Parathyroid adenoma (tissue), 2 donors: ENCODE results near the gene ADO.

ENCODE experiments used
- H2AFZ ChIP-seq: fragments of 300-600 bp; sonication (generic); one replicate; pipeline ENCODE4 v1.7.0; 2017; ENCODE audit warnings: antibody characterized with exemption, mild to moderate bottlenecking
- H3K27ac ChIP-seq: fragments of 300-600 bp; sonication (generic); one replicate; pipeline ENCODE4 v1.7.0; 2017
- H3K27me3 ChIP-seq: fragments of 300-600 bp; sonication (generic); one replicate; pipeline ENCODE4 v1.7.0; 2017; ENCODE audit warnings: low read length; ENCODE audit not compliant: control insufficient read depth, insufficient read depth
- H3K36me3 ChIP-seq: fragments of 300-600 bp; sonication (generic); one replicate; pipeline ENCODE4 v1.7.0; 2017; ENCODE audit warnings: low read length; ENCODE audit not compliant: control insufficient read depth, insufficient read depth
- H3K4me1 ChIP-seq: fragments of 300-600 bp; sonication (generic); one replicate; pipeline ENCODE4 v1.7.0; 2017; ENCODE audit warnings: control low read depth
- H3K4me2 ChIP-seq: fragments of 300-600 bp; sonication (generic); one replicate; pipeline ENCODE4 v1.7.0; 2017; ENCODE audit warnings: low read length
- H3K4me3 ChIP-seq: fragments of 300-600 bp; sonication (generic); one replicate; pipeline ENCODE4 v1.7.0; 2017; ENCODE audit warnings: low read depth, low read length
- H3K79me2 ChIP-seq: fragments of 300-600 bp; sonication (generic); one replicate; pipeline ENCODE4 v1.7.0; 2017; ENCODE audit warnings: control low read depth
- H3K9ac ChIP-seq: fragments of 300-600 bp; sonication (generic); one replicate; pipeline ENCODE4 v1.7.0; 2017; ENCODE audit warnings: mild to moderate bottlenecking
- H3K9me3 ChIP-seq: fragments of 300-600 bp; sonication (generic); one replicate; pipeline ENCODE4 v1.7.0; 2017; ENCODE audit warnings: low read length; ENCODE audit not compliant: control insufficient read depth
- CTCF ChIP-seq: fragments of 300-600 bp; sonication (generic); IDR thresholded peaks from one replicate; pipeline ENCODE4 v1.7.0; 2017; ENCODE audit warnings: antibody characterized with exemption, mild to moderate bottlenecking
- donor health status: primary hyperparathyroidism.

ADO gene

GRCh38 chr10:62847433-62847832 lies 42.9 kb downstream of the ADO start:
- Histone ChIP-seq H3K9ac (no peak overlapping the region), H3K36me3 (no peaks in the 10 kb centered on the region), H3K9me3 (no peaks in the 10 kb centered on the region), H3K27ac (no peak overlapping the region), H3K4me3 (no peak overlapping the region), H3K27me3 (no peaks in the 10 kb centered on the region), H3K79me2 (no peaks in the 10 kb centered on the region), H2AFZ (no peak overlapping the region), H3K4me1 (no peaks in the 10 kb centered on the region), H3K4me2 (no peak overlapping the region)
- no peak for TF ChIP-seq CTCF

- H3K4me3 ChIP-seq: no peak overlapping the region
- H3K9ac ChIP-seq: no peak overlapping the region
- no peaks in the 10 kb centered on the region for H3K4me1 ChIP-seq
- no peaks in the 10 kb centered on the region for H3K9me3 ChIP-seq
- H3K27ac ChIP-seq: no peak overlapping the region
- TF ChIP-seq CTCF: no peak
- no peak overlapping the region for H3K4me2 ChIP-seq
- H3K27me3 ChIP-seq: no peaks in the 10 kb centered on the region
- no peaks in the 10 kb centered on the region for H3K36me3 ChIP-seq
- no peak overlapping the region for H2AFZ ChIP-seq
- H3K79me2 ChIP-seq: no peaks in the 10 kb centered on the region
Observed at GRCh38 chr10:62850646-62851045, 46.1 kb downstream of the ADO start.

- no peak overlapping the region for H3K9ac ChIP-seq
- no peak overlapping the region for H2AFZ ChIP-seq
- no peaks in the 10 kb centered on the region for H3K27me3 ChIP-seq
- H3K36me3 ChIP-seq: no peaks in the 10 kb centered on the region
- H3K4me3 ChIP-seq: no peak overlapping the region
- H3K9me3 ChIP-seq: no peaks in the 10 kb centered on the region
- no peaks in the 10 kb centered on the region for H3K79me2 ChIP-seq
- TF ChIP-seq CTCF: no peak
- no peak overlapping the region for H3K4me2 ChIP-seq
- no peak overlapping the region for H3K27ac ChIP-seq
- no peaks in the 10 kb centered on the region for H3K4me1 ChIP-seq
Observed at GRCh38 chr10:62851442-62851841, 46.9 kb downstream of the ADO start.

- no peak overlapping the region for H3K4me2 ChIP-seq
- no peaks in the 10 kb centered on the region for H3K27me3 ChIP-seq
- no peaks in the 10 kb centered on the region for H3K36me3 ChIP-seq
- H3K27ac ChIP-seq: no peak overlapping the region
- H3K9ac ChIP-seq: no peak overlapping the region
- no peak overlapping the region for H3K4me3 ChIP-seq
- no peaks in the 10 kb centered on the region for H3K4me1 ChIP-seq
- no peaks in the 10 kb centered on the region for H3K9me3 ChIP-seq
- H2AFZ ChIP-seq: no peak overlapping the region
- no peaks in the 10 kb centered on the region for H3K79me2 ChIP-seq
- TF ChIP-seq CTCF: no peak
Observed at GRCh38 chr10:62852961-62853702, 48.6 kb downstream of the ADO start.

GRCh38 chr10:62853710-62854109 lies 49.2 kb downstream of the ADO start:
- H3K27ac ChIP-seq: no peak overlapping the region
- no peak overlapping the region for H3K4me3 ChIP-seq
- H2AFZ ChIP-seq: no peak overlapping the region
- no peak overlapping the region for H3K9ac ChIP-seq
- no peak for TF ChIP-seq CTCF
- H3K4me1 ChIP-seq: no peaks in the 10 kb centered on the region
- H3K9me3 ChIP-seq: no peaks in the 10 kb centered on the region
- no peaks in the 10 kb centered on the region for H3K79me2 ChIP-seq
- no peak overlapping the region for H3K4me2 ChIP-seq
- H3K36me3 ChIP-seq: no peaks in the 10 kb centered on the region
- H3K27me3 ChIP-seq: no peaks in the 10 kb centered on the region
